Cardiac atrium fibroblast (primary cell): ENCODE data around the gene NKAPD1. TPM values are rescaled to one million over a fixed set of nuclear protein-coding genes. Genes with fewer than 3 reads are reported as not detected.

Experiments used
- total RNA-seq: library from RNA; depleted of rRNA; stranded (reverse); fragments of >200 nt; gene quantifications from 2 replicates; pipeline ENCODE4 v1.2.3, GENCODE V29; 2015

The NKAPD1 gene, protein sequence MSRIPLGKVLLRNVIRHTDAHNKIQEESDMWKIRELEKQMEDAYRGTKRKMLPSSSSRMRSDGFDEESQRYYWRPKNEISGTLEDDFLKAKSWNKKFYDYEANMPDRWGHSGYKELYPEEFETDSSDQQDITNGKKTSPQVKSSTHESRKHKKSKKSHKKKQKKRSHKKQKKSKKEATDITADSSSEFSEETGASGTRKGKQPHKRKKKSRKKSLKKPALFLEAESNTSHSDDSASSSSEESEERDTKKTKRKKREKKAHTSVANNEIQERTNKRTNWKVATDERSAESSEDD
- 13.9 and 14.7 TPM in 2 replicates for total RNA-seq

DNA sequence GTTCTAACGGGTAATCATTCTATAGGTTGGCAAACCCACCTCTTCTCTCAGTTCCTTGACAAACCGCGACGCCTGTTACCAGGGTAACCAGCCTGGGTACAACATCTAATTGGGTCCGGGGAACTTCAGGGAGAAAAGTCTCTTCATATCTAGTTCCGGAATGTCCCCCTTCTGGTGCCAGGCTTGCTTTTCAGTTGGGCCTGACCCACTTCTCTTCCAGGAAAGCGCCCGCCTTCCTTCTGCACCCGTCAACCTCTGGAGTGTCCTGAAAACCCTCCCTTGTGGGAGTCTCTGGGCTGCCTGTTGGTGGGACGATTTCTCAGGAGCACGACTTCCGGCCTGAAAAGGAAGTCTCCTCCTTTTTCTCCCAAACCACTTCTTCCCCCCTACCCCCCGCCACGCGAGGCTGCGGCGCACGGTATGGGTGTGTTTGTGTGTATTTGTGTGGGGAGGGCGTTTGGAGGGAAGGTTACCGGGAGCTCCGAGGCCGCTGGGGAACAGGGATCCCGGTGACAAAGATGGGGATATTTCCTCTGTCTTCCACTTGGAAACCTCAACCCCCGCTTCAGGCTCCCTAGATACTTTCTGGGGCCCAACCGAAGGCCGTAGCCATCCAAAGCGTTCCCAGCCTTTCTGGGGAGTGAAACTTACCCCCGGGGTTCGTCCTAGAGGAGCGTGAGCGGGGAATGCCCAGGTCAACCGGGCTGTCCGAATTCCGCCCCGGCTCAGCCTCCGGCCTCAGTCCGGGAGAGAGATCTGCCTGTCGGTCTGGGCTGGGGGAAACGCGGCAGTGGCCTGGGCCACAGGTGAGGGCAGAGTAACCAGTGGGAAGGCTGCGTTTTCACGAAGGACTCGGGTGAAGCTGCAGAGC is at the start of gene NKAPD1, which contains the start of gene PIH1D2:
Gene NKAPD1, plus strand, starts transcription at position 359 of the 871 bp plus-strand sequence. CDS start 1,276 bp downstream, outside the sequence.
Gene PIH1D2, minus strand, starts transcription at position 77 of the 871 bp plus-strand sequence. CDS start 843 bp downstream, outside the sequence.

DNA sequence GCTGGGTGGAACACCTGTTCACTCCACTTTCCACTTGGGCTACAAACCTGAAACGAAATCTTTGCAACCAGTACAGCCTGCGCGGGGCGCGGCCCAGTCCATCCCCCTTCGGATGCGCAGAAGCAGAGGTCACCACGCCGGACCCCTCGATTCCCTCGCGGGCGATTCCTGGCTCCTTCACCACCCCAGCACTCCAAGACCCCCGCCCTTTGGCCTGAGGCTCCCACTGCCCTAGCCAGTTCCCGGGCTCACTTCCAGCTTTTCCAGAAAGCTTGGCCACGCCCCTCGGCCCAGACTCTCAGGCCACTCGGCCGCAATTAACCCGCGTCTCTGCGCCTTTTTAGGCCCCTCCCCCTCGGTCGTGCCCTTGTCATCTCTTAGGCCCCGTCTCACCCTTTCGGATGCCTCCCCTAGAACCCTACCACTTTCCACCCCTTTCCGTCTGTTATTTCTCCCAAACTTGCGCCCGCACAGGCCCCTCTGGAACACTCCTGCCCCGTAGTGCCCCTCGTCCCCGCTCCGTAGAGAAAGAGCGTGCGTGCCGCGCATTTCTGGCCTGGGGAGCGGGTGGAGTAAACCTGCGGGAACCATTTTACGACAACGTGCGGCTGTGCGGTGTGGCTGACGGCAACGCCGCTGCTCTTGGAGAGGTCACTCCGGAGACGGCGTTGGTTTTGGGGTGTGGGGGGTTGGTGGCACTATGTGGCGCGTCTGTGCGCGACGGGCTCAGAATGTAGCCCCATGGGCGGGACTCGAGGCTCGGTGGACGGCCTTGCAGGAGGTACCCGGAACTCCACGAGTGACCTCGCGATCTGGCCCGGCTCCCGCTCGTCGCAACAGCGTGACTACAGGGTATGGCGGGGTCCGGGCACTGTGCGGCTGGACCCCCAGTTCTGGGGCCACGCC is 49.1 kb upstream of the NKAPD1 start, which contains the start of gene DLAT:
Gene DLAT, plus strand, starts transcription at position 636 of the 906 bp plus-strand sequence. Its CDS starts 65 bp downstream, at position 701.

DNA sequence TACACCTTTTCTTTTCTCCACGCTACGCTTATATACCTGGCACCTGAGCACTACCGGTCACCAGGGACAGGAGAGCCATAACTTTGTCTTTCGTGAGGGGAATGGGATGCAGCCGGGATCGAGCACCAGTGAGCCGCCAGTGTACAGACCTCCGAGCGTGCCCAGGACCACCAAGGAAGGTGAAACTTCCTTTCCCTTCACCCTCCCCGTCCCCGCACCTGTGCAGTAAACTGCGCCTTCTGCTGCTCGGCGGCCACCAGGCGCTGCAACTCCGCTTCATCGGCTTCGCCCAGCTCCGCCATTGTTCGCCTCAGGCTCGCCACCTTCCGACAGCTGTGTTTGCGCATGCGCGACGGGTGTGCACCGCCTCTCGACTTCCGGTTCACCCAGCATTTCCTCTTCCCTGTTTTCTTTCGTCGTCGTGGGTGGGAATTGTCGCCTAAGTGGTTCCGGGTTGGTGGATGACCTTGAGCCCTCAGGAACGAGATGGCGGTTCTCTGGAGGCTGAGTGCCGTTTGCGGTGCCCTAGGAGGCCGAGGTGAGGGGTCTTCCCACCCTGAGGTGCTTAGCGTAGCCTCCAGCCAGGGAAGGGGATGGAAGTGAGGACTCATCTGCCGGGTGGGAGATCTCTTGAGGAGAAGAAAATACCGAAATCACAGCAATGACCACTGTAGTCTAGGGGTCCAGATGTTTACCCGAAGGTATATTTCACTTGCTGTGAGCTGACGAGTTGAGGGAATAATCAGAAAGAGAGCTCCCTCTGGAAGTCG is 12.5 kb downstream of the NKAPD1 start, which contains the start of the genes SDHD and TIMM8B:
Gene SDHD, plus strand, starts transcription at position 452 of the 770 bp plus-strand sequence. Its CDS starts 35 bp downstream, at position 487.
Gene TIMM8B, minus strand, starts transcription at position 335 of the 770 bp plus-strand sequence. Its CDS starts 33 bp downstream, at position 302.

Other genes with a start within 250 kb of the NKAPD1 start
- 28.3 and 35.3 TPM in 2 replicates for gene ALG9, start 202.7 kb upstream of the NKAPD1 start, total RNA-seq
- gene FDXACB1, start 195.1 kb upstream of the NKAPD1 start, total RNA-seq = 0.97 and 2.0 TPM in 2 replicates
- 8.7 and 28.7 TPM in 2 replicates for gene CFAP68, start 194.8 kb upstream of the NKAPD1 start, total RNA-seq
- gene CRYAB, start 162.5 kb upstream of the NKAPD1 start, total RNA-seq = 50.5 and 78.7 TPM in 2 replicates
- 0.36 and 1.9 TPM in 2 replicates for gene HSPB2, start 161.6 kb upstream of the NKAPD1 start, total RNA-seq
- gene C11orf52, start 155.4 kb upstream of the NKAPD1 start, total RNA-seq = 0.65 and 4.3 TPM in 2 replicates
- 12.5 and 15.2 TPM in 2 replicates for gene DIXDC1, start 137.0 kb upstream of the NKAPD1 start, total RNA-seq
- gene DLAT, start 48.9 kb upstream of the NKAPD1 start, total RNA-seq = 29.1 and 30.5 TPM in 2 replicates
- 0.18 and 0.32 TPM in 2 replicates for gene PIH1D2, start 282 bp upstream of the NKAPD1 start, total RNA-seq
- 56.1 and 59.9 TPM in 2 replicates for gene TIMM8B, start 12.5 kb downstream of the NKAPD1 start, total RNA-seq
- 85.4 and 87.9 TPM in 2 replicates for gene SDHD, start 12.6 kb downstream of the NKAPD1 start, total RNA-seq
- 3.6 TPM in 1 of 2 replicates, not detected in the other for gene IL18, start 89.8 kb downstream of the NKAPD1 start, total RNA-seq
- not detected in 2 replicates for gene TEX12, start 93.1 kb downstream of the NKAPD1 start, total RNA-seq
- gene BCO2, start 101.2 kb downstream of the NKAPD1 start, total RNA-seq = 0.72 and 1.8 TPM in 2 replicates
- gene PTS, start 152.1 kb downstream of the NKAPD1 start, total RNA-seq = 21.5 and 26.6 TPM in 2 replicates
- not detected in 2 replicates for gene PLET1, start 186.6 kb downstream of the NKAPD1 start, total RNA-seq